Peyer's patch (tissue), 4 donors: ENCODE measurements around the gene MAP2K4.

Experiments
- CTCF ChIP-seq, 6 experiments: fragments of 450-650 bp in 4 of 6; fragments of 200-600 bp in 2 of 6; sonication (generic) in 1 of 6; IDR thresholded peaks; one replicate each; pipeline ENCODE4 v1.5.1; 2017 to 2019; ENCODE audit warnings: antibody characterized with exemption in 6 of 6, mild to moderate bottlenecking in 3 of 6, moderate library complexity in 1 of 6
- POLR2A ChIP-seq, 2 donors: fragments of 450-650 bp; IDR thresholded peaks; one replicate each; pipeline ENCODE4 v1.5.1; 2017; ENCODE audit warnings: antibody characterized with exemption in 2 of 2, mild to moderate bottlenecking in 2 of 2, moderate library complexity in 2 of 2

DNA sequence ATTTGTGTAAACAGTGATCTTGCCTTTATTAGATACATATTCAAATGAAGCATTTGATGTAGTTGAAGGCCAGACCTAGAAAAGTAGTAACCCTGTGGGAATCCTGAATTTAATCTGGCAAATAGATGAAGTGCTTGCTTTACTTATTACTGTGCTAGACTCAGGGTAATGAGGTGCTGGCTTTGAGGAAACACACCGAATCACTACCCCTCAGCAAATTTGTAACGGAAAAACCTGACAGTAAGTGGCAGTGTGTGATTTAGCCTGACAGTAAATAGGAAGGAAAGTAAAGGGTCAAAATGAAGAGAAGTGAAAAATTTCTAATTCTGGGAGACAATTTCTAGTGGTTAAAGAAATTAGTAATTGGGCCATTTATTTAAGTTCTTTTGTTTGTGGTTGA, 90.2 kb downstream of the MAP2K4 start:
- TF ChIP-seq CTCF (IDR thresholded peaks at IDR 0.05) (no peak), POLR2A (IDR thresholded peaks at IDR 0.05) (no peak)
